Neural progenitor cell (in vitro differentiated cells): Measurements from ENCODE around the gene TMEM108.

Experiments used
- EZH2 ChIP-seq: fragments of 200-600 bp; sonication (generic); IDR thresholded peaks from 2 replicates; pipeline ENCODE4 v1.6.1; 2017; ENCODE audit warnings: antibody characterized with exemption, mild to moderate bottlenecking, moderate library complexity
- TF ChIP-seq, protein P1 (sequence below): fragments of 200-600 bp; sonication (generic); IDR thresholded peaks from 2 replicates; pipeline ENCODE4 v1.5.1; 2017; ENCODE audit warnings: antibody characterized with exemption, mild to moderate bottlenecking

DNA sequence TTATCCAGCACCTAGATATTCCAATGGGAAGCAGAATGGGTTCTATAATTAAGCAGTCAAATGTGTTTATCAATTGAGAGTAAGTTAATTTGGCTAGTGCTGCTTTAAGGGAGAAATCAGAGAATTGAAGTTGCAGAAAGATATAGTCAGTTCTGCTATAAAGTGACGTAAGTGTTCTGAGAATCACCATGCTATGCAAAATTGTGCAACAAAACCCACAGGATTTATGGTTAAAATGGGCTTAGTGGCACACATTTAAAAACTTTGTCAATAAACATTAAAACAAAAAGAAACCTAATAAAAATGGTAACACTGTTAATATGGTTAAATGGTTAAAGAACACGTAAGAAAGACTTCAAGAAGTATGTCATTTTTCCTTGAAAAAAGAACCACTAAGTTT, 74.5 kb downstream of the TMEM108 start:
- TF ChIP-seq, protein P1, sequence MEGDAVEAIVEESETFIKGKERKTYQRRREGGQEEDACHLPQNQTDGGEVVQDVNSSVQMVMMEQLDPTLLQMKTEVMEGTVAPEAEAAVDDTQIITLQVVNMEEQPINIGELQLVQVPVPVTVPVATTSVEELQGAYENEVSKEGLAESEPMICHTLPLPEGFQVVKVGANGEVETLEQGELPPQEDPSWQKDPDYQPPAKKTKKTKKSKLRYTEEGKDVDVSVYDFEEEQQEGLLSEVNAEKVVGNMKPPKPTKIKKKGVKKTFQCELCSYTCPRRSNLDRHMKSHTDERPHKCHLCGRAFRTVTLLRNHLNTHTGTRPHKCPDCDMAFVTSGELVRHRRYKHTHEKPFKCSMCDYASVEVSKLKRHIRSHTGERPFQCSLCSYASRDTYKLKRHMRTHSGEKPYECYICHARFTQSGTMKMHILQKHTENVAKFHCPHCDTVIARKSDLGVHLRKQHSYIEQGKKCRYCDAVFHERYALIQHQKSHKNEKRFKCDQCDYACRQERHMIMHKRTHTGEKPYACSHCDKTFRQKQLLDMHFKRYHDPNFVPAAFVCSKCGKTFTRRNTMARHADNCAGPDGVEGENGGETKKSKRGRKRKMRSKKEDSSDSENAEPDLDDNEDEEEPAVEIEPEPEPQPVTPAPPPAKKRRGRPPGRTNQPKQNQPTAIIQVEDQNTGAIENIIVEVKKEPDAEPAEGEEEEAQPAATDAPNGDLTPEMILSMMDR, result no peak
- TF ChIP-seq EZH2, result no peak
